Stimulated activated CD4-positive, alpha-beta T cell treated with anti-CD3 and anti-CD28 coated beads, Interleukin-12 subunit alpha, Interleukin-12 subunit beta, amount 100 ng/mL, for 24 hours (primary cell): ENCODE results near the gene GP1BB.

Experiments
- DNase-seq, 2 experiments: peaks; one replicate each; pipeline ENCODE4 v3.0.0-alpha.2; 2020; ENCODE audit warnings: low read depth in 2 of 2

GP1BB gene

GRCh38 chr22:19756288-19757128 is 33.2 kb downstream of the GP1BB start:
- DNase-seq: peak; percentile 17 to 47

- no peak for DNase-seq
These were observed 34.0 kb downstream of the GP1BB start for GRCh38 chr22:19757140-19757984.

- DNase-seq: no peak
These were observed 34.9 kb downstream of the GP1BB start for GRCh38 chr22:19757985-19758895.

- DNase-seq: no peak
These were observed 35.6 kb downstream of the GP1BB start for GRCh38 chr22:19758896-19759426.

- DNase-seq: no peak
These were observed 36.2 kb downstream of the GP1BB start for GRCh38 chr22:19759427-19760057.

- no peak for DNase-seq
These were observed 37.0 kb downstream of the GP1BB start, which contains the start of gene TBX1 for GRCh38 chr22:19760058-19760950. Gene TBX1, plus strand, starts transcription at chr22:19760778. Its CDS starts 66 bp downstream, at chr22:19760844.

GRCh38 chr22:19760951-19761724 is 37.8 kb downstream of the GP1BB start:
- DNase-seq: no peak

GRCh38 chr22:19761725-19762567 is 38.6 kb downstream of the GP1BB start:
- no peak for DNase-seq

- DNase-seq: no peak
These were observed 39.5 kb downstream of the GP1BB start for GRCh38 chr22:19762568-19763457.

GRCh38 chr22:19763458-19764298 is 40.3 kb downstream of the GP1BB start:
- no peak for DNase-seq

GRCh38 chr22:19764299-19764593 is 40.9 kb downstream of the GP1BB start:
- DNase-seq: no peak

- no peak for DNase-seq
These were observed 41.5 kb downstream of the GP1BB start for GRCh38 chr22:19764636-19765476.

- DNase-seq: no peak
These were observed 42.3 kb downstream of the GP1BB start for GRCh38 chr22:19765477-19766239.

GRCh38 chr22:19766240-19766510 is 42.8 kb downstream of the GP1BB start:
- no peak for DNase-seq
